ENCODE measurements around the gene ITPR1.
A peak's percentile ranks its signal among the peaks of the same experiment; 100 is the strongest.

ITPR1 gene

GRCh38 chr3:4478261-4478660, 14.9 kb upstream of the ITPR1 start:
- FAIRE-seq, result no peak
- DNase-seq (ENCODE audit: low spot score), result no peak

- FAIRE-seq, result no peak
Measured at GRCh38 chr3:4491855-4492207, 1.3 kb upstream of the ITPR1 start.

GRCh38 chr3:4492208-4493013, 737 bp upstream of the ITPR1 start:
- FAIRE-seq, result no peak

More at GRCh38 chr3:4491855-4492207, 1.3 kb upstream of the ITPR1 start:
- no peak for DNase-seq (ENCODE audit: low spot score)

GRCh38 chr3:4493941-4494894, 1.1 kb downstream of the ITPR1 start:
- DNase-seq (ENCODE audit: low spot score) (peak; percentile 50), FAIRE-seq (no peak)

More at GRCh38 chr3:4492208-4493013, 737 bp upstream of the ITPR1 start:
- DNase-seq (ENCODE audit: low spot score), result peak; percentile 70

GRCh38 chr3:4494895-4495264, 1.7 kb downstream of the ITPR1 start:
- no peak for FAIRE-seq
- DNase-seq (ENCODE audit: low spot score), result no peak

GRCh38 chr3:4495294-4496086, 2.3 kb downstream of the ITPR1 start:
- no peak for FAIRE-seq

GRCh38 chr3:4496087-4496452, 2.9 kb downstream of the ITPR1 start:
- no peak for FAIRE-seq
- no peak for DNase-seq (ENCODE audit: low spot score)

More at GRCh38 chr3:4495294-4496086, 2.3 kb downstream of the ITPR1 start:
- DNase-seq (ENCODE audit: low spot score), result no peak

GRCh38 chr3:4497005-4497692, 4.0 kb downstream of the ITPR1 start:
- no peak for DNase-seq (ENCODE audit: low spot score)
- FAIRE-seq, result no peak

GRCh38 chr3:4497843-4498324, 4.7 kb downstream of the ITPR1 start:
- FAIRE-seq, result no peak
- no peak for DNase-seq (ENCODE audit: low spot score)

- no peak for FAIRE-seq
- no peak for DNase-seq (ENCODE audit: low spot score)
Measured at GRCh38 chr3:4498446-4498845, 5.3 kb downstream of the ITPR1 start.

- FAIRE-seq (no peak), DNase-seq (ENCODE audit: low spot score) (no peak)
Measured at GRCh38 chr3:4501437-4501836, 8.3 kb downstream of the ITPR1 start.

- DNase-seq (ENCODE audit: low spot score) (no peak), FAIRE-seq (no peak)
Measured at GRCh38 chr3:4501927-4502326, 8.8 kb downstream of the ITPR1 start.

- FAIRE-seq, result no peak
- no peak for DNase-seq (ENCODE audit: low spot score)
Measured at GRCh38 chr3:4503050-4503449, 9.9 kb downstream of the ITPR1 start.

- FAIRE-seq (no peak), DNase-seq (ENCODE audit: low spot score) (no peak)
Measured at GRCh38 chr3:4504340-4505261, 11.5 kb downstream of the ITPR1 start.

- no peak for FAIRE-seq
- DNase-seq (ENCODE audit: low spot score), result no peak
Measured at GRCh38 chr3:4505688-4506558, 12.8 kb downstream of the ITPR1 start.

GRCh38 chr3:4506559-4507023, 13.4 kb downstream of the ITPR1 start:
- no peak for DNase-seq (ENCODE audit: low spot score)
- FAIRE-seq, result no peak

- no peak for FAIRE-seq
- no peak for DNase-seq (ENCODE audit: low spot score)
Measured at GRCh38 chr3:4507024-4507596, 14.0 kb downstream of the ITPR1 start.
